Activated naive CD4-positive, alpha-beta T cell treated with anti-CD3 and anti-CD28 coated beads, Interleukin-2, amount 10 ng/mL, durations not matched to agents 7 days and 5 days (primary cell): ENCODE data around the gene HOXD11.
A peak's percentile ranks its signal among the peaks of the same experiment; 100 is the strongest.

ENCODE experiments used
- CTCF ChIA-PET: fragments of 350-600 bp; sonication (Branson Sonifier 250); formaldehyde crosslinking; loops from one replicate; lab custom pipeline; 2021; ENCODE audit warnings: antibody characterized with exemption; lab: Charles Lee
- DNase-seq: peaks from one replicate; pipeline ENCODE4 v3.0.0-alpha.2; 2020
- H3K27ac Mint-ChIP-seq: one replicate; pipeline ENCODE4 v1.8.0; 2021; ENCODE audit warnings: mild to moderate bottlenecking, moderate library complexity, mixed read lengths
- H3K27me3 Mint-ChIP-seq: one replicate; pipeline ENCODE4 v1.8.0; 2021; ENCODE audit warnings: mild to moderate bottlenecking, mixed read lengths
- H3K36me3 Mint-ChIP-seq: one replicate; pipeline ENCODE4 v1.8.0; 2021; ENCODE audit warnings: mixed read lengths
- H3K4me1 Mint-ChIP-seq: one replicate; pipeline ENCODE4 v1.8.0; 2021; ENCODE audit warnings: mixed read lengths
- H3K4me3 Mint-ChIP-seq: one replicate; pipeline ENCODE4 v1.8.0; 2021; ENCODE audit warnings: mild to moderate bottlenecking, moderate library complexity, mixed read lengths
- H3K9me3 Mint-ChIP-seq: one replicate; pipeline ENCODE4 v1.8.0; 2021; ENCODE audit warnings: mixed read lengths

HOXD11 gene

DNA sequence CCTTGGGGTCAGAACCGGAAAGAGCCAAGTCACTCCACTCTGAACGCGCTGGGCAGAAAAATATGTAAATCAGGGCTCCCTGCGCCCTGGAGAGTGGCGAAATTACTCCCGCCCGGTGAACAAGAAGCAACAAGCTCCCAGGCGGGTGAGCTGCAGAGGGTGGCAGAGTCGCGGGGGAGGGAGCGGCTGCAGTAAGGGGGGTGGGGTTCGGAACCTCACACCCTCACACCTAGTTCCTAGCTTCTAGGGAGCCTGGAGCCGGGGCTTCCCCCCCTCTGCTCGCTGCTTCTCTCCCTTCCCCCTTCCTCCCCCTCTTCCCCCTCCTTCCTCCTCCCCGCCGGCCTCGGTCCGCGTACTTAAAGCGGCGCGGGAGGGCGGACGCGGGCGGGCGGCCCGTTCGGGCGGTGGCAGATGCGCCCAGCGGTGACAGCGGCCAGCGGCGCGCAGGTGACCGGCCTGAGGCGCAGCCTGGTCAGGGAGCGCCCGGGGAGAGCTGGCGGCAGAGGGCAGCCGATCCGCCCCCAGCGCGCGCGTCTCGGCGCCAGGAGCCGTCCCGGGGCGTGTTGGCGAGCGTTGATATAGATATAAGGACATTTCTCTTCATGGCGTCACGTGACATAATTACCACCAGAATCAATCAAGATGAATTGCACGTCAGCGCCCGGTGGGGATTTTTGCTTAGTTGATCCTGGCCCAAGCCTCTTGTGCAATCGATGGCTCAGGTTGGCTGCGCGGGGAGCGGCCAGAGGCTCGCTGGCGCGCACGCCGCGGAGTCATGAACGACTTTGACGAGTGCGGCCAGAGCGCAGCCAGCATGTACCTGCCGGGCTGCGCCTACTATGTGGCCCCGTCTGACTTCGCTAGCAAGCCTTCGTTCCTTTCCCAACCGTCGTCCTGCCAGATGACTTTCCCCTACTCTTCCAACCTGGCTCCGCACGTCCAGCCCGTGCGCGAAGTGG is at the start of gene HOXD11:
Gene HOXD11 (plus strand): TSS at position 700 of the 959 bp plus-strand sequence. CDS start 76 bp downstream, at position 776.
- Mint-ChIP-seq H3K36me3 (peaks cover 9% of the 10 kb centered on the region), H3K9me3 (peaks cover 4% of the 10 kb centered on the region), H3K4me1 (peaks cover 7% of the 10 kb centered on the region), H3K27ac (peak within 1 kb of the TSS; percentile 82), H3K27me3 (peaks cover 92% of the 10 kb centered on the region), H3K4me3 (peak within 1 kb of the TSS; percentile 43)
- DNase-seq, result no peak
- CTCF ChIA-PET, result no interaction called here

GRCh38 chr2:176063958-176064357 is 43.1 kb upstream of the HOXD11 start:
- CTCF ChIA-PET, result no interaction called here
- H3K36me3 Mint-ChIP-seq, result no peaks in the 10 kb centered on the region
- no peaks in the 10 kb centered on the region for H3K4me1 Mint-ChIP-seq
- H3K4me3 Mint-ChIP-seq, result no peak overlapping the region
- H3K27me3 Mint-ChIP-seq, result peaks cover 45% of the 10 kb centered on the region
- H3K9me3 Mint-ChIP-seq, result no peaks in the 10 kb centered on the region
- DNase-seq, result no peak
- H3K27ac Mint-ChIP-seq, result no peak overlapping the region

- Mint-ChIP-seq H3K36me3 (no peaks in the 10 kb centered on the region), H3K27me3 (peaks cover 70% of the 10 kb centered on the region), H3K9me3 (no peaks in the 10 kb centered on the region), H3K4me3 (no peak overlapping the region), H3K4me1 (no peaks in the 10 kb centered on the region), H3K27ac (no peak overlapping the region)
- CTCF ChIA-PET, result no interaction called here
- no peak for DNase-seq
Measured at GRCh38 chr2:176066645-176067588, 40.2 kb upstream of the HOXD11 start.

DNA sequence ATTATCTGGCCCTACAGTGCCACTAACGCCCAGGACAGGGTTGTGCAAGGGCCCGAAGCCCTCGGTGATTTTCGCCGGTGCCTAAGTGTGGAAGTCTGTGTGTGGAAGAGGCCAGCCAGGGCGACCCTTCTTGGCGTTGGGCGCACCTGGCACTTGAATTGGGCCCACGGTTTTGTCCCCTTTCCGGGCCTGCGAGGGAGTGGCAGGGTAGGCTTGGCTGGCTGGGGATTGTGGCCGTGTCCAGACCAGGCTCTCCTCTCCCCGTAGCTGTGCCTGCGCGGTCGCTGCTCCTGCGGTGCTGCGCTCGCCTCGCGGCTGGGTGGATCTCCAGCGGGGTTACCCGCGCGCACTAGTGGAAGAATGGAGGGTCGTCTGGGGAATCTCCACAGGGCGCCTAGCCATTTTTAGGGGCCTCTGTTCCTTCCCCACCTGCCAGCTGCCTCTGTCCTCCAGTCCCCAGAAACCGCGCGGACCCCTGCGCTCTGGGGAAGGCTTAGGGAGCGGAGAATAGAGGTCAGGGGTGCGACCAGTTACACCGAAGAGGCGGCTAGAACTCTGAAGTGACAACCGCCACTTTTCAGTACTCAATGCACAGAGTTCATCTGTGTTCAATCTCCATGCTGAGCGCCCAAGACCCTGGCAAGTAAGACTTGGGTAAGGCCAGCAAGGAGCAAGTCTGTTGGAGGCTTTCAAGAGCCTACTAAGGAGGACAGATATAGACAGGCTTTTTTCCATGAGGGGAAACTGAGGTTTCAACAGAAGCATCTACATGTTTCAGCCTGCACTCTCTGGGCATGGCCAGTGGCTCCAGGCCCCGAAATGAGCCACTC is 39.3 kb upstream of the HOXD11 start:
- Mint-ChIP-seq H3K4me3 (no peak overlapping the region), H3K4me1 (no peaks in the 10 kb centered on the region), H3K27me3 (peaks cover 79% of the 10 kb centered on the region), H3K27ac (no peak overlapping the region), H3K36me3 (no peaks in the 10 kb centered on the region), H3K9me3 (no peaks in the 10 kb centered on the region)
- CTCF ChIA-PET, result no interaction called here
- no peak for DNase-seq

- H3K4me3 Mint-ChIP-seq, result no peak overlapping the region
- no peaks in the 10 kb centered on the region for H3K4me1 Mint-ChIP-seq
- H3K9me3 Mint-ChIP-seq, result no peaks in the 10 kb centered on the region
- peaks cover 86% of the 10 kb centered on the region for H3K27me3 Mint-ChIP-seq
- DNase-seq, result no peak
- CTCF ChIA-PET, result no interaction called here
- no peak overlapping the region for H3K27ac Mint-ChIP-seq
- no peaks in the 10 kb centered on the region for H3K36me3 Mint-ChIP-seq
Measured at GRCh38 chr2:176068419-176068832, 38.7 kb upstream of the HOXD11 start.

DNA sequence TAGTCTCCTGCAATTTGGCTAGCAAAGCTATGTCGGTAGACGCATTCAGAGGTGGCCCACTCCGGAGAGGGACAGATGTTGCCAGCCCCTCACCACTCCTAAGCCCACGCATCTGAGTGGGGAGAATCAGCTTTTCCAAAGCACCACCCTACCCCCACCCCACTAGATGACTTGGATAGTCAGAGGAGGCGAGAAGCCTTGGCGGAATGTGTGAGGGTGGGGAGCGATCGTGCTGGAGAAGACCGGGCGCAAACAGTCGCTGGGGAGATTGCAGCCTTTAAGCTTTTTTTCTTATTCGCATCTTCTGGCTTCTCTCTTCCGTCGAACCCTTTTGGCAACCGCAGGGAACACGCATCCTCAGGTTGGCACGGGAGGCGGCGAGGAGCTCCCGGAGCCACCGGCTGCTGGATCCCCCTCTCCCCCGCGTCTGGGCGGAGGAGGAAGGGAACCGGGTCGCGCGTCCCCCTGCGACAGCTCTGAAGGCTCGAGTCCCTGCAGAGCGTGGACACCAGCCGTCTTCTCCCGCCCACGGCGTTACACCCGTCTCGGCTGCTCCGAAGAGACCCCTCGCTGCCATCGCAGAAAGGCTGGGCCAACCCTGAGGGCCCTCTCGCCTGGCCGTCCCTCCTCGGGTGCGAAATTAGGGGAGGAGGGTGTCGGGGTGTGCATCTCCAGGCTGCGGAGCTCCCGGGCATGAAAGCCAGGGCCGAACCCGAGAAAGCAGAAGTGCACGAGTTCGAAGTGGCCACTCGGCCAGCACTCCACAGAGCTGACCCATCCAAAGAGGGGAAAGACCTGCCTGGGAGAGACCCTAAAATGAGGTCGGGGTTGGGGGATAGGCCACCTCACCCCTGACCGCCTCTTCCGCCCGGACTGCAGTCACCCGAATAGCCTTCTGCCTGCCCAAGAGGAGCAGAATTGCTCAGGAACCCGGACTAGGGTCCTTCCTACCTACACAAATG is 35.5 kb upstream of the HOXD11 start:
- no peak overlapping the region for H3K4me3 Mint-ChIP-seq
- CTCF ChIA-PET, result interaction anchor here (1.0 to 1.1 kb wide), 2 partner anchors 48 to 382 kb away, joined by 3 read pairs; no protein-coding TSS in a partner anchor
- no peaks in the 10 kb centered on the region for H3K4me1 Mint-ChIP-seq
- H3K27me3 Mint-ChIP-seq, result peaks cover 97% of the 10 kb centered on the region
- H3K9me3 Mint-ChIP-seq, result no peaks in the 10 kb centered on the region
- no peaks in the 10 kb centered on the region for H3K36me3 Mint-ChIP-seq
- no peak overlapping the region for H3K27ac Mint-ChIP-seq
- DNase-seq, result no peak

- CTCF ChIA-PET, result interaction anchor here (1.1 kb wide), 1 partner anchor 48 kb away, joined by 3 read pairs; no protein-coding TSS in a partner anchor
- peaks cover 93% of the 10 kb centered on the region for H3K27me3 Mint-ChIP-seq
- DNase-seq, result no peak
- no peaks in the 10 kb centered on the region for H3K9me3 Mint-ChIP-seq
- H3K36me3 Mint-ChIP-seq, result no peaks in the 10 kb centered on the region
- no peaks in the 10 kb centered on the region for H3K4me1 Mint-ChIP-seq
- H3K4me3 Mint-ChIP-seq, result no peak overlapping the region
- H3K27ac Mint-ChIP-seq, result no peak overlapping the region
Measured at GRCh38 chr2:176072292-176072669, 34.8 kb upstream of the HOXD11 start.

- no peaks in the 10 kb centered on the region for H3K4me1 Mint-ChIP-seq
- H3K36me3 Mint-ChIP-seq, result no peaks in the 10 kb centered on the region
- H3K9me3 Mint-ChIP-seq, result no peaks in the 10 kb centered on the region
- peaks cover 84% of the 10 kb centered on the region for H3K27me3 Mint-ChIP-seq
- CTCF ChIA-PET, result no interaction called here
- no peak overlapping the region for H3K4me3 Mint-ChIP-seq
- no peak for DNase-seq
- H3K27ac Mint-ChIP-seq, result no peak overlapping the region
Measured at GRCh38 chr2:176072951-176073904, 33.9 kb upstream of the HOXD11 start.

DNA sequence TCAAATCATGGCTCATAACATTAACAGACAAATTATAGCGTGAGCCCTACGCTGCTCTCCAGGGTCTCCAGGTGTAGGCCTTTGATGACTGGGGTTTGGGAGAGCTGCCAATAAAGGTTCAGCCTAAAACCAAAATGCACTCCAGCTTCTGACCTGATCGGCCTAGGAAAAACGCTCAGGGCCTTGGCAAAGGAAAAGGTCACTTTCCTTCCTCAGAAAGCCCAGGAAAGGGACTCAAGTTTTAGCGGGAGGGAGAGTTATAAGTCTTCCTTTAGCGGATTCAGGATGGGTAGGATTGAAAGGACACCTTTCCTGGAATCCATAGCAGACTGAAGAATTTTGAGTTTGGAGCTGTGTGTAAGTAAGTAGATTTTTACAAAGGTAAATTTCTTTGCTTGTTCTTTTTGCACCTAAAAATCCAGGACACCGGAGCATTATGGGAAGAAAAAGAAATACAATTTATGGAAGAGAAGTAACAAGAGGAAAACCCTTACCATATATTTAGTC is 32.1 kb upstream of the HOXD11 start:
- Mint-ChIP-seq H3K27ac (no peak overlapping the region), H3K36me3 (peaks cover 6% of the 10 kb centered on the region), H3K27me3 (peaks cover 84% of the 10 kb centered on the region), H3K4me1 (peaks cover 7% of the 10 kb centered on the region), H3K4me3 (no peak overlapping the region), H3K9me3 (peaks cover 11% of the 10 kb centered on the region)
- CTCF ChIA-PET, result interaction anchor here (0.6 kb wide), 1 partner anchor 40 kb away, joined by 3 read pairs; no protein-coding TSS in a partner anchor
- no peak for DNase-seq

- CTCF ChIA-PET, result interaction anchor here (0.6 kb wide), 1 partner anchor 39 kb away, joined by 3 read pairs; no protein-coding TSS in a partner anchor
- Mint-ChIP-seq H3K27ac (no peak overlapping the region), H3K27me3 (peaks cover 83% of the 10 kb centered on the region), H3K36me3 (peaks cover 6% of the 10 kb centered on the region), H3K4me1 (peaks cover 7% of the 10 kb centered on the region), H3K9me3 (peaks cover 11% of the 10 kb centered on the region), H3K4me3 (no peak overlapping the region)
- DNase-seq, result no peak
Measured at GRCh38 chr2:176075481-176075880, 31.6 kb upstream of the HOXD11 start.

DNA sequence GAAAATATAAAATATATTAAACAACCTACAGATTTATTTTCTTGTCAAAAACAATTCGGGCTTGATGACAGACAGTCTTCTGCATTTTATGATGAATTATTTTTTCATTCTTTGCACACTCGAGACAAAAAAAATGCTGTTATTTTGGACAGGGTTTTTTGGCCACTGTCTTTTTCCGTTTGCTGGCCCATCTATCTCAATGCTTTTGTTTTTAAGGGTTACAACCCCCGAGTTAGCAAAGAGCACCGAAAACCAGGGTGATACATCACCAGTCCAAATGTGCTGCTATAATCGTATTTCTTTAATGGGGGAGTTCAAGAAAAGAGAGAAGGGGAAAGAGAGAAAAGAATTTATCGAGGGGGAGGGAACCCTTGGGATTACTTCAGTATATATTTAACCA is 31.0 kb upstream of the HOXD11 start:
- peaks cover 13% of the 10 kb centered on the region for H3K9me3 Mint-ChIP-seq
- H3K27me3 Mint-ChIP-seq, result peaks cover 83% of the 10 kb centered on the region
- DNase-seq, result no peak
- peaks cover 8% of the 10 kb centered on the region for H3K36me3 Mint-ChIP-seq
- no peak overlapping the region for H3K4me3 Mint-ChIP-seq
- H3K4me1 Mint-ChIP-seq, result peaks cover 7% of the 10 kb centered on the region
- CTCF ChIA-PET, result interaction anchor here (1.1 kb wide), 1 partner anchor 65 kb away, joined by 3 read pairs; no protein-coding TSS in a partner anchor
- no peak overlapping the region for H3K27ac Mint-ChIP-seq
